ENCODE measurements around the gene ZFX. TPM values are rescaled to one million over a fixed set of nuclear protein-coding genes. Genes with fewer than 3 reads are reported as not detected.

Gene ZFX
- total RNA-seq, 4 donors from 2014 or later = 39.2 to 59.7 (median 56.5) TPM

- no peak for TF ChIP-seq CTCF (IDR thresholded peaks at IDR 0.05; ENCODE audit: low read depth)
Observed at GRCh38 chrX:24216037-24216436, 66.5 kb downstream of the ZFX start.

GRCh38 chrX:24216827-24217226 is 67.3 kb downstream of the ZFX start:
- no peak for TF ChIP-seq CTCF (IDR thresholded peaks at IDR 0.05; ENCODE audit: low read depth)

- no peak for TF ChIP-seq CTCF (IDR thresholded peaks at IDR 0.05; ENCODE audit: low read depth)
Observed at GRCh38 chrX:24219320-24219719, 69.8 kb downstream of the ZFX start.

GRCh38 chrX:24221872-24222271 is 72.3 kb downstream of the ZFX start:
- TF ChIP-seq CTCF (IDR thresholded peaks at IDR 0.05; ENCODE audit: low read depth) = no peak

GRCh38 chrX:24225265-24225664 is 75.7 kb downstream of the ZFX start:
- no peak for TF ChIP-seq CTCF (IDR thresholded peaks at IDR 0.05; ENCODE audit: low read depth)

GRCh38 chrX:24226176-24226575 is 76.6 kb downstream of the ZFX start:
- TF ChIP-seq CTCF (IDR thresholded peaks at IDR 0.05; ENCODE audit: low read depth) = no peak

GRCh38 chrX:24228596-24228995 is 79.1 kb downstream of the ZFX start:
- TF ChIP-seq CTCF (IDR thresholded peaks at IDR 0.05; ENCODE audit: low read depth) = no peak
